Astrocyte (in vitro differentiated cells and primary cell): ENCODE measurements around the gene ZNF804B.

ENCODE experiments used
- EZH2 ChIP-seq: IDR thresholded peaks from 2 replicates; pipeline ENCODE4 v1.6.1; 2012; ENCODE audit warnings: mild to moderate bottlenecking, low read length, inconsistent platforms; ENCODE audit not compliant: insufficient read depth
- TF ChIP-seq, protein P1 (sequence below): IDR thresholded peaks from 2 replicates; pipeline ENCODE4 v1.5.1; 2011; ENCODE audit warnings: low read depth, mild to moderate bottlenecking, inconsistent platforms, low read length, moderate library complexity; ENCODE audit not compliant: insufficient read depth

DNA sequence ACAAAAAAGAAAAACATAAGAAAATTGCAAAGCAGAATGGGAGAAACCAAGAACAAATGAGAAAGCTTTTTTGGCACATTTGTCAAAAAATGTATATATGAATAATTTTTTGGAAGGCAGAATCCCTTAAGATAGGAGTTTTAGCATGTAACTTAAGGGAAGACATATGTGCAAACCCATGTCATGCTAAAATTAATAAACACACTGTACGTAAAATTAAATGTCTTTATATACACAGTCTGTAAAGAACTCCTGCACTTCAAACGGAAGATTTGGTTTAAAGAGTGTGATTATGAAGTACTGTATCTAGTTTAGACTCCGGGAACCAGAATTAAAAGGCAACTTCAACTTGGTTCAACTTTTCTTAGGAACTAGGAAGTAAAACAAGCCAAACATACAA is 405.9 kb downstream of the ZNF804B start:
- TF ChIP-seq, protein P1, sequence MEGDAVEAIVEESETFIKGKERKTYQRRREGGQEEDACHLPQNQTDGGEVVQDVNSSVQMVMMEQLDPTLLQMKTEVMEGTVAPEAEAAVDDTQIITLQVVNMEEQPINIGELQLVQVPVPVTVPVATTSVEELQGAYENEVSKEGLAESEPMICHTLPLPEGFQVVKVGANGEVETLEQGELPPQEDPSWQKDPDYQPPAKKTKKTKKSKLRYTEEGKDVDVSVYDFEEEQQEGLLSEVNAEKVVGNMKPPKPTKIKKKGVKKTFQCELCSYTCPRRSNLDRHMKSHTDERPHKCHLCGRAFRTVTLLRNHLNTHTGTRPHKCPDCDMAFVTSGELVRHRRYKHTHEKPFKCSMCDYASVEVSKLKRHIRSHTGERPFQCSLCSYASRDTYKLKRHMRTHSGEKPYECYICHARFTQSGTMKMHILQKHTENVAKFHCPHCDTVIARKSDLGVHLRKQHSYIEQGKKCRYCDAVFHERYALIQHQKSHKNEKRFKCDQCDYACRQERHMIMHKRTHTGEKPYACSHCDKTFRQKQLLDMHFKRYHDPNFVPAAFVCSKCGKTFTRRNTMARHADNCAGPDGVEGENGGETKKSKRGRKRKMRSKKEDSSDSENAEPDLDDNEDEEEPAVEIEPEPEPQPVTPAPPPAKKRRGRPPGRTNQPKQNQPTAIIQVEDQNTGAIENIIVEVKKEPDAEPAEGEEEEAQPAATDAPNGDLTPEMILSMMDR, result no peak
- no peak for TF ChIP-seq EZH2
